SU-DHL-6 (cell line): Measurements from ENCODE around the gene MTHFD1.

Experiments used
- H2AFZ ChIP-seq: fragments of 200-600 bp; sonication (generic); 2 replicates; pipeline ENCODE4 v1.6.1; 2014; ENCODE audit warnings: low read depth, mild to moderate bottlenecking, moderate library complexity, mixed read lengths, antibody characterized with exemption, low read length; ENCODE audit not compliant: severe bottlenecking
- H3F3A ChIP-seq: fragments of 200-600 bp; shearing (Covaris generic); 2 replicates; pipeline ENCODE4 v1.6.0; 2016; ENCODE audit warnings: antibody characterized with exemption, mild to moderate bottlenecking; ENCODE audit not compliant: insufficient read depth
- H3K27ac ChIP-seq: fragments of 200-600 bp; sonication (generic); 2 replicates; pipeline ENCODE4 v1.5.1; 2016; ENCODE audit warnings: low read depth, mild to moderate bottlenecking, low read length, moderate library complexity, mixed read lengths
- H3K27me3 ChIP-seq: fragments of 200-600 bp; sonication (generic), shearing (Covaris generic); 2 replicates; pipeline ENCODE4 v1.6.0; 2014; ENCODE audit warnings: mild to moderate bottlenecking, low read length
- H3K36me3 ChIP-seq: fragments of 200-600 bp; sonication (generic); 2 replicates; pipeline ENCODE4 v1.6.1; 2014; ENCODE audit warnings: mild to moderate bottlenecking, low read length, mixed read lengths
- H3K4me2 ChIP-seq: fragments of 300-600, 200-600 bp; shearing (Covaris generic), sonication (generic); 2 replicates; pipeline ENCODE4 v1.6.0; 2014; ENCODE audit warnings: low read length, low read depth, mild to moderate bottlenecking; ENCODE audit not compliant: poor library complexity, severe bottlenecking
- H3K4me3 ChIP-seq: fragments of 200-600 bp; sonication (generic); 2 replicates; pipeline ENCODE4 v1.5.1; 2014; ENCODE audit warnings: antibody characterized with exemption, low read length, mild to moderate bottlenecking, mixed read lengths; ENCODE audit not compliant: insufficient read depth, poor library complexity, severe bottlenecking
- H3K79me2 ChIP-seq: fragments of 200-600 bp; sonication (generic); 2 replicates; pipeline ENCODE4 v1.6.1; 2014; ENCODE audit warnings: mild to moderate bottlenecking, low read length, moderate library complexity; ENCODE audit not compliant: insufficient read depth
- H3K9ac ChIP-seq: fragments of 200-600 bp; sonication (generic); 2 replicates; pipeline ENCODE4 v1.7.0; 2014; ENCODE audit warnings: mild to moderate bottlenecking, low read length
- H3K9me2 ChIP-seq: fragments of 200-600 bp; sonication (generic); replicated peaks from 2 replicates; pipeline ENCODE4 v1.6.1; 2014; ENCODE audit warnings: low read length; ENCODE audit not compliant: insufficient read depth
- H3K9me3 ChIP-seq: fragments of 200-600 bp; sonication (generic); 2 replicates; pipeline ENCODE4 v1.6.1; 2014; ENCODE audit warnings: low read length, mixed read lengths; ENCODE audit not compliant: insufficient read depth
- H4K20me1 ChIP-seq: fragments of 200-600 bp; sonication (generic); 2 replicates; pipeline ENCODE4 v1.6.1; 2014; ENCODE audit warnings: low read depth, mild to moderate bottlenecking, antibody characterized with exemption, low read length, moderate library complexity, mixed read lengths
- EZH2phosphoT487 ChIP-seq: fragments of 200-600 bp; sonication (generic), shearing (Covaris generic); conservative IDR thresholded peaks from 2 replicates; pipeline ENCODE4 v1.6.1; 2018; ENCODE audit warnings: mild to moderate bottlenecking, antibody characterized with exemption, low read length, moderate library complexity, mixed read lengths
- TF ChIP-seq, protein P1 (sequence below): fragments of 200-600 bp; sonication (generic); IDR thresholded peaks from one replicate; pipeline ENCODE4 v1.5.1; 2017; ENCODE audit warnings: antibody characterized with exemption, mild to moderate bottlenecking, low read length, moderate library complexity; ENCODE audit not compliant: insufficient read depth, poor library complexity, severe bottlenecking

MTHFD1 gene

GRCh38 chr14:64401949-64402348 is 13.8 kb downstream of the MTHFD1 start:
- Histone ChIP-seq H3F3A (no peaks in the 10 kb centered on the region), H3K27ac (no peak overlapping the region), H3K27me3 (no peaks in the 10 kb centered on the region), H3K9ac (no peak overlapping the region), H4K20me1 (peaks cover 9% of the 10 kb centered on the region; the same call in 1 of the 2 replicates), H2AFZ (no peak overlapping the region), H3K79me2 (peaks cover 77% of the 10 kb centered on the region), H3K36me3 (peaks cover 12% of the 10 kb centered on the region; the same call in 1 of the 2 replicates), H3K4me2 (no peak overlapping the region), H3K9me3 (no peaks in the 10 kb centered on the region), H3K4me3 (no peak overlapping the region), H3K9me2 (no peaks in the 10 kb centered on the region)
- no peak for TF ChIP-seq EZH2phosphoT487
- TF ChIP-seq, protein P1, sequence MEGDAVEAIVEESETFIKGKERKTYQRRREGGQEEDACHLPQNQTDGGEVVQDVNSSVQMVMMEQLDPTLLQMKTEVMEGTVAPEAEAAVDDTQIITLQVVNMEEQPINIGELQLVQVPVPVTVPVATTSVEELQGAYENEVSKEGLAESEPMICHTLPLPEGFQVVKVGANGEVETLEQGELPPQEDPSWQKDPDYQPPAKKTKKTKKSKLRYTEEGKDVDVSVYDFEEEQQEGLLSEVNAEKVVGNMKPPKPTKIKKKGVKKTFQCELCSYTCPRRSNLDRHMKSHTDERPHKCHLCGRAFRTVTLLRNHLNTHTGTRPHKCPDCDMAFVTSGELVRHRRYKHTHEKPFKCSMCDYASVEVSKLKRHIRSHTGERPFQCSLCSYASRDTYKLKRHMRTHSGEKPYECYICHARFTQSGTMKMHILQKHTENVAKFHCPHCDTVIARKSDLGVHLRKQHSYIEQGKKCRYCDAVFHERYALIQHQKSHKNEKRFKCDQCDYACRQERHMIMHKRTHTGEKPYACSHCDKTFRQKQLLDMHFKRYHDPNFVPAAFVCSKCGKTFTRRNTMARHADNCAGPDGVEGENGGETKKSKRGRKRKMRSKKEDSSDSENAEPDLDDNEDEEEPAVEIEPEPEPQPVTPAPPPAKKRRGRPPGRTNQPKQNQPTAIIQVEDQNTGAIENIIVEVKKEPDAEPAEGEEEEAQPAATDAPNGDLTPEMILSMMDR: no peak

GRCh38 chr14:64405295-64405694 is 17.1 kb downstream of the MTHFD1 start:
- H3K27ac ChIP-seq: no peak overlapping the region
- H3K27me3 ChIP-seq: no peaks in the 10 kb centered on the region
- peaks cover 3% of the 10 kb centered on the region; the same call in 1 of the 2 replicates for H4K20me1 ChIP-seq
- H3F3A ChIP-seq: no peaks in the 10 kb centered on the region
- H3K79me2 ChIP-seq: peaks cover 72% of the 10 kb centered on the region
- no peak overlapping the region for H3K4me3 ChIP-seq
- H3K9me2 ChIP-seq: no peaks in the 10 kb centered on the region
- H3K9me3 ChIP-seq: no peaks in the 10 kb centered on the region
- peaks cover 12% of the 10 kb centered on the region; the same call in 1 of the 2 replicates for H3K36me3 ChIP-seq
- no peak for TF ChIP-seq EZH2phosphoT487
- TF ChIP-seq, protein P1: no peak
- no peak overlapping the region for H2AFZ ChIP-seq
- no peak overlapping the region for H3K9ac ChIP-seq
- no peak overlapping the region for H3K4me2 ChIP-seq

DNA sequence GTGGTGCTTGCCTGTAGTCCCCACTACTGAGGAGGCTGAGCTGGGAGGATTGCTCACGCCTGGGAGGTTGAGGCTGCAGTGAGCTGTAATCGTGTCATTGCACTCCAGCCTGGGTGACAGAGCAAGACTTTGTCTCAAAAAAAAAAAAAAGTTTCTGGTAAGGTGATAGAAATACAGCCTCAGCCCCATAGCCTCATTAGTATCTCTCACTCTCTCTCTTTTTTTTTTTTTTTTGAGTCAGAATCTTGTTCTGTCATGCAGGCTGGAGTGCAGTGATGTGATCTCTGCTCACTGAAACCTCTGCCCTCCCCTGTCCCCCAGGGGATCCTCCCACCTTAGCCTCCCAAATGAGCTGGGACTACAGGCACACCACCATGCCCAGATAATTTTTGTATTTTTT is 19.2 kb downstream of the MTHFD1 start:
- Histone ChIP-seq H3K79me2 (peaks cover 74% of the 10 kb centered on the region), H3K27ac (no peak overlapping the region), H3K4me2 (no peak overlapping the region), H3K9ac (no peak overlapping the region), H4K20me1 (peaks cover 3% of the 10 kb centered on the region; the same call in 1 of the 2 replicates), H3K9me2 (no peaks in the 10 kb centered on the region), H3F3A (no peaks in the 10 kb centered on the region), H2AFZ (no peak overlapping the region), H3K4me3 (no peak overlapping the region), H3K36me3 (peaks cover 6% of the 10 kb centered on the region; the same call in 1 of the 2 replicates), H3K9me3 (no peaks in the 10 kb centered on the region), H3K27me3 (no peaks in the 10 kb centered on the region)
- no peak for TF ChIP-seq EZH2phosphoT487
- TF ChIP-seq, protein P1: no peak
